Gastrocnemius medialis (tissue), 4 donors: ENCODE measurements around the gene PAK5. TPM values are rescaled to one million over a fixed set of nuclear protein-coding genes. Genes with fewer than 3 reads are reported as not detected.

Source experiments
- ATAC-seq, 2 donors: fragments of 150-250 bp; one replicate each; pipeline ENCODE4 v1.9.1; 2016
- DNase-seq, 2 donors: peaks; one replicate each; pipeline ENCODE4 v3.0.0-alpha.2; 2019
- H3K27ac ChIP-seq, 4 donors: fragments of 200-600 bp; sonication (generic); 1 replicate in 1 of 4; 2 replicates in 3 of 4; pipeline ENCODE4 v1.5.1; 2016 to 2018; ENCODE audit warnings: mild to moderate bottlenecking in 2 of 4, moderate library complexity in 1 of 4
- H3K27me3 ChIP-seq, 3 donors: fragments of 200-600 bp; sonication (generic) in 2 of 3; 1 replicate in 1 of 3; 2 replicates in 2 of 3; pipeline versions ENCODE4 v1.5.1 to v1.6.0; 2016 to 2019; ENCODE audit warnings: mild to moderate bottlenecking in 1 of 3, moderate library complexity in 1 of 3
- H3K36me3 ChIP-seq, 2 donors: fragments of 200-600 bp; sonication (generic) in 1 of 2; one replicate each; pipeline ENCODE4 v1.5.1; 2017 to 2018
- H3K4me1 ChIP-seq, 2 donors: fragments of 200-600 bp; sonication (generic) in 1 of 2; one replicate each; pipeline ENCODE4 v1.5.1; 2016 to 2017; ENCODE audit warnings: mild to moderate bottlenecking in 2 of 2
- H3K4me3 ChIP-seq, 4 donors: fragments of 200-600 bp; sonication (generic) in 3 of 4; 1 replicate in 1 of 4; 2 replicates in 3 of 4; pipeline ENCODE4 v1.5.1; 2016 to 2019; ENCODE audit warnings: mild to moderate bottlenecking in 2 of 4
- H3K9me3 ChIP-seq, 3 donors: fragments of 200-600 bp; sonication (generic) in 2 of 3; 1 replicate in 1 of 3; 2 replicates in 2 of 3; pipeline ENCODE4 v1.5.1; 2016 to 2019
- CTCF ChIP-seq, 5 experiments: fragments of 450-650 bp in 3 of 5; fragments of 200-600 bp in 2 of 5; sonication (generic) in 2 of 5; IDR thresholded peaks in 4 of 5; conservative IDR thresholded peaks in 1 of 5; 1 replicate in 4 of 5; 2 replicates in 1 of 5; pipeline ENCODE4 v1.5.1; 2016 to 2019; ENCODE audit warnings: antibody characterized with exemption in 5 of 5, mild to moderate bottlenecking in 3 of 5, moderate library complexity in 3 of 5
- POLR2A ChIP-seq, 2 donors: fragments of 450-650 bp; IDR thresholded peaks; one replicate each; pipeline ENCODE4 v1.6.1; 2017; ENCODE audit warnings: antibody characterized with exemption in 2 of 2, mild to moderate bottlenecking in 2 of 2, moderate library complexity in 2 of 2
- in situ Hi-C, 4 donors: fragments of 200-750 bp; cut with MboI; loops; one replicate each; pipeline versions ENCODE4 v1.15.0 to v1.8.0; 2017; ENCODE audit warnings: low sequenced_read_pairs in 4 of 4
- intact Hi-C: fragments of 100-400 bp; cut with DNase I; formaldehyde crosslinking; loops from one replicate; pipeline ENCODE4 v1.15.1; 2023; ENCODE audit warnings: low total_unique reads
- total RNA-seq, 4 donors: library from RNA; depleted of rRNA; stranded (reverse); fragments of >200 nt; gene quantifications; one replicate each; pipeline versions ENCODE4 v1.1.0 to v1.2.3, GENCODE V29; 2016

The PAK5 gene
- total RNA-seq, 4 donors from 2014 or later = not detected

- H3K4me3 ChIP-seq = no peak overlapping the region
- in situ Hi-C loops = no loop called here
- no peaks in the 10 kb centered on the region for H3K36me3 ChIP-seq
- TF ChIP-seq CTCF (IDR thresholded peaks at IDR 0.05 in 4 of 5, conservative IDR thresholded peaks at IDR 0.05 in 1 of 5) (no peak), POLR2A (IDR thresholded peaks at IDR 0.05) (no peak)
- no peak overlapping the region for H3K27ac ChIP-seq
- no peaks in the 10 kb centered on the region for H3K9me3 ChIP-seq
- no peaks in the 10 kb centered on the region for H3K27me3 ChIP-seq
- intact Hi-C loops = no loop called here
- ATAC-seq (no peak), DNase-seq (no peak)
- H3K4me1 ChIP-seq = no peaks in the 10 kb centered on the region
These were observed 96.1 kb downstream of the PAK5 start for GRCh38 chr20:9742821-9743220.

- no peaks in the 10 kb centered on the region for H3K27me3 ChIP-seq
- H3K36me3 ChIP-seq = no peaks in the 10 kb centered on the region
- H3K4me1 ChIP-seq = no peaks in the 10 kb centered on the region
- no peak for DNase-seq
- no peak overlapping the region for H3K27ac ChIP-seq
- H3K9me3 ChIP-seq = no peaks in the 10 kb centered on the region
- H3K4me3 ChIP-seq = no peak overlapping the region
- no peak for ATAC-seq
- TF ChIP-seq CTCF (IDR thresholded peaks at IDR 0.05 in 4 of 5, conservative IDR thresholded peaks at IDR 0.05 in 1 of 5) (no peak), POLR2A (IDR thresholded peaks at IDR 0.05) (no peak)
- in situ Hi-C loops = no loop called here
- intact Hi-C loops = no loop called here
These were observed 96.9 kb downstream of the PAK5 start for GRCh38 chr20:9741996-9742395.

GRCh38 chr20:9740486-9740885 is 98.4 kb downstream of the PAK5 start:
- Histone ChIP-seq H3K9me3 (no peaks in the 10 kb centered on the region), H3K27me3 (no peaks in the 10 kb centered on the region), H3K36me3 (no peaks in the 10 kb centered on the region), H3K4me1 (no peaks in the 10 kb centered on the region), H3K4me3 (no peak overlapping the region), H3K27ac (no peak overlapping the region)
- ATAC-seq = no peak
- intact Hi-C loops = no loop called here
- DNase-seq = no peak
- no peak for TF ChIP-seq CTCF (IDR thresholded peaks at IDR 0.05 in 4 of 5, conservative IDR thresholded peaks at IDR 0.05 in 1 of 5)
- TF ChIP-seq POLR2A (IDR thresholded peaks at IDR 0.05) = no peak
- in situ Hi-C loops = no loop called here

GRCh38 chr20:9739991-9740390 is 98.9 kb downstream of the PAK5 start:
- in situ Hi-C loops = no loop called here
- Histone ChIP-seq H3K4me3 (no peak overlapping the region), H3K9me3 (no peaks in the 10 kb centered on the region), H3K27ac (no peak overlapping the region), H3K36me3 (no peaks in the 10 kb centered on the region), H3K27me3 (no peaks in the 10 kb centered on the region), H3K4me1 (no peaks in the 10 kb centered on the region)
- TF ChIP-seq CTCF (IDR thresholded peaks at IDR 0.05 in 4 of 5, conservative IDR thresholded peaks at IDR 0.05 in 1 of 5) (no peak), POLR2A (IDR thresholded peaks at IDR 0.05) (no peak)
- ATAC-seq (no peak), DNase-seq (no peak)
- intact Hi-C loops = no loop called here

GRCh38 chr20:9736373-9736772 is 102.5 kb downstream of the PAK5 start:
- no peak for ATAC-seq

More at GRCh38 chr20:9736373-9736772, 102.5 kb downstream of the PAK5 start:
- intact Hi-C loops (no loop called here), in situ Hi-C loops (no loop called here)
- TF ChIP-seq CTCF (IDR thresholded peaks at IDR 0.05 in 4 of 5, conservative IDR thresholded peaks at IDR 0.05 in 1 of 5) (no peak), POLR2A (IDR thresholded peaks at IDR 0.05) (no peak)
- no peaks in the 10 kb centered on the region for H3K4me1 ChIP-seq
- H3K9me3 ChIP-seq = no peaks in the 10 kb centered on the region
- no peaks in the 10 kb centered on the region for H3K27me3 ChIP-seq
- H3K4me3 ChIP-seq = no peak overlapping the region
- H3K36me3 ChIP-seq = no peaks in the 10 kb centered on the region
- DNase-seq = no peak
- no peak overlapping the region for H3K27ac ChIP-seq
